ENCODE results near the gene ARL15. TPM values are rescaled to one million over a fixed set of nuclear protein-coding genes. Genes with fewer than 3 reads are reported as not detected.

Gene ARL15
- total RNA-seq, 1 experiment from 2014 or later: 140 TPM

- H3K36me3 ChIP-seq (ENCODE audit: control insufficient read depth, insufficient read depth, low read length): no peaks in the 10 kb centered on the region; the same call in 1 of the 2 replicates
- H3K9me3 ChIP-seq: no peaks in the 10 kb centered on the region
- TF ChIP-seq, protein P1, sequence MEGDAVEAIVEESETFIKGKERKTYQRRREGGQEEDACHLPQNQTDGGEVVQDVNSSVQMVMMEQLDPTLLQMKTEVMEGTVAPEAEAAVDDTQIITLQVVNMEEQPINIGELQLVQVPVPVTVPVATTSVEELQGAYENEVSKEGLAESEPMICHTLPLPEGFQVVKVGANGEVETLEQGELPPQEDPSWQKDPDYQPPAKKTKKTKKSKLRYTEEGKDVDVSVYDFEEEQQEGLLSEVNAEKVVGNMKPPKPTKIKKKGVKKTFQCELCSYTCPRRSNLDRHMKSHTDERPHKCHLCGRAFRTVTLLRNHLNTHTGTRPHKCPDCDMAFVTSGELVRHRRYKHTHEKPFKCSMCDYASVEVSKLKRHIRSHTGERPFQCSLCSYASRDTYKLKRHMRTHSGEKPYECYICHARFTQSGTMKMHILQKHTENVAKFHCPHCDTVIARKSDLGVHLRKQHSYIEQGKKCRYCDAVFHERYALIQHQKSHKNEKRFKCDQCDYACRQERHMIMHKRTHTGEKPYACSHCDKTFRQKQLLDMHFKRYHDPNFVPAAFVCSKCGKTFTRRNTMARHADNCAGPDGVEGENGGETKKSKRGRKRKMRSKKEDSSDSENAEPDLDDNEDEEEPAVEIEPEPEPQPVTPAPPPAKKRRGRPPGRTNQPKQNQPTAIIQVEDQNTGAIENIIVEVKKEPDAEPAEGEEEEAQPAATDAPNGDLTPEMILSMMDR (IDR thresholded peaks at IDR 0.05; ENCODE audit: insufficient read depth in 1 of 2, low read depth in 1 of 2, low read length in 1 of 2, severe bottlenecking in 1 of 2, unreplicated experiment in 1 of 2): no peak
- CTCF ChIA-PET: interaction anchor here (0.6 kb wide), 1 partner anchor 33 kb away, joined by 3 read pairs; no protein-coding TSS in a partner anchor
- H3K4me1 Mint-ChIP-seq (ENCODE audit: low read depth, unreplicated experiment): peaks cover 14% of the 10 kb centered on the region
- no peak overlapping the region for H3K4me3 ChIP-seq (ENCODE audit: low read depth, low read length)
- H3K9me3 Mint-ChIP-seq (ENCODE audit: unreplicated experiment): no peaks in the 10 kb centered on the region
- POLR2A ChIA-PET: no interaction called here
- intact Hi-C loops (cut with micrococcal nuclease; ENCODE audit: unreplicated experiment): no loop called here
- peaks cover 15% of the 10 kb centered on the region; the same call in 1 of the 2 replicates for H3K4me1 ChIP-seq
- no peaks in the 10 kb centered on the region for H3K27me3 Mint-ChIP-seq (ENCODE audit: insufficient read depth, unreplicated experiment)
- BruUV-seq (replicated peaks): no TSS peak
- DNase-seq: no peak
- no peak overlapping the region for H3K27ac Mint-ChIP-seq (ENCODE audit: unreplicated experiment)
- no peak overlapping the region for H3K4me3 Mint-ChIP-seq (ENCODE audit: unreplicated experiment)
- H3K36me3 Mint-ChIP-seq (ENCODE audit: insufficient read depth, unreplicated experiment): peaks cover 10% of the 10 kb centered on the region
- no peaks in the 10 kb centered on the region for H3K27me3 ChIP-seq (replicated peaks; ENCODE audit: control insufficient read depth, insufficient read depth, low read length)
These were observed 401.6 kb downstream of the ARL15 start for GRCh38 chr5:53908757-53909156.

DNA sequence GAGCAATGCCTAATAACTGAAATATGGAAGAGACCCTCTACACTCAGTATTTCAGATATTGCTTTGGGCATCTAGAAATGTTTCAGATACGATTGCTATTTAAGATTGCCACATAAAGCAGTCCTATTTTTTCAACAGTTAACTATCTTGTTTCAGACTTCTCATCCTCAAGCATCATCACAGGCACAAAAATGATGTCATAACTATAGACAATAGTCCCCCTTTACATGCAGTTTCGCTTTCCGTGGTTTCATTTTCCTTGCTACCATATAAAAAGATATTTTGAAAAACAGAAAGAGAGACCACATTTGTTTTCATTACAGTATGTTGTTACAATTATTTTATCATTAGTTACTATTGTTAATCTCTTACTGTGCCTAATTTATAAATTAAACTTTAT is 402.5 kb downstream of the ARL15 start:
- Mint-ChIP-seq H3K27me3 (ENCODE audit: insufficient read depth, unreplicated experiment) (no peaks in the 10 kb centered on the region), H3K4me3 (ENCODE audit: unreplicated experiment) (no peak overlapping the region), H3K36me3 (ENCODE audit: insufficient read depth, unreplicated experiment) (peaks cover 13% of the 10 kb centered on the region), H3K27ac (ENCODE audit: unreplicated experiment) (no peak overlapping the region), H3K9me3 (ENCODE audit: unreplicated experiment) (no peaks in the 10 kb centered on the region), H3K4me1 (ENCODE audit: low read depth, unreplicated experiment) (peaks cover 17% of the 10 kb centered on the region)
- POLR2A ChIA-PET: no interaction called here
- no peak for DNase-seq
- Histone ChIP-seq H3K27me3 (replicated peaks; ENCODE audit: control insufficient read depth, insufficient read depth, low read length) (no peaks in the 10 kb centered on the region), H3K9me3 (no peaks in the 10 kb centered on the region), H3K4me1 (peaks cover 22% of the 10 kb centered on the region; the same call in 1 of the 2 replicates), H3K36me3 (ENCODE audit: control insufficient read depth, insufficient read depth, low read length) (no peaks in the 10 kb centered on the region; the same call in 1 of the 2 replicates), H3K4me3 (ENCODE audit: low read depth, low read length) (no peak overlapping the region)
- TF ChIP-seq, protein P1 (IDR thresholded peaks at IDR 0.05; ENCODE audit: insufficient read depth in 1 of 2, low read depth in 1 of 2, low read length in 1 of 2, severe bottlenecking in 1 of 2, unreplicated experiment in 1 of 2): no peak
- no TSS peak for BruUV-seq (replicated peaks)
- CTCF ChIA-PET: no interaction called here
- intact Hi-C loops (cut with micrococcal nuclease; ENCODE audit: unreplicated experiment): no loop called here

- H3K9me3 ChIP-seq: no peaks in the 10 kb centered on the region
- POLR2A ChIA-PET: no interaction called here
- H3K36me3 ChIP-seq (ENCODE audit: control insufficient read depth, insufficient read depth, low read length): no peaks in the 10 kb centered on the region
- CTCF ChIA-PET: no interaction called here
- BruUV-seq (replicated peaks): no TSS peak
- Mint-ChIP-seq H3K9me3 (ENCODE audit: unreplicated experiment) (no peaks in the 10 kb centered on the region), H3K4me3 (ENCODE audit: unreplicated experiment) (no peak overlapping the region), H3K27me3 (ENCODE audit: insufficient read depth, unreplicated experiment) (no peaks in the 10 kb centered on the region), H3K36me3 (ENCODE audit: insufficient read depth, unreplicated experiment) (peaks cover 13% of the 10 kb centered on the region), H3K27ac (ENCODE audit: unreplicated experiment) (no peak overlapping the region), H3K4me1 (ENCODE audit: low read depth, unreplicated experiment) (peaks cover 17% of the 10 kb centered on the region)
- DNase-seq: no peak
- no peak overlapping the region for H3K4me3 ChIP-seq (ENCODE audit: low read depth, low read length)
- no peaks in the 10 kb centered on the region for H3K27me3 ChIP-seq (replicated peaks; ENCODE audit: control insufficient read depth, insufficient read depth, low read length)
- peaks cover 22% of the 10 kb centered on the region; the same call in 1 of the 2 replicates for H3K4me1 ChIP-seq
- intact Hi-C loops (cut with micrococcal nuclease; ENCODE audit: unreplicated experiment): no loop called here
- TF ChIP-seq, protein P1 (IDR thresholded peaks at IDR 0.05; ENCODE audit: insufficient read depth in 1 of 2, low read depth in 1 of 2, low read length in 1 of 2, severe bottlenecking in 1 of 2, unreplicated experiment in 1 of 2): no peak
These were observed 403.6 kb downstream of the ARL15 start for GRCh38 chr5:53906736-53907135.

All from Caco-2 (cell line).